ENCODE measurements around the gene UGT1A3.

DNA sequence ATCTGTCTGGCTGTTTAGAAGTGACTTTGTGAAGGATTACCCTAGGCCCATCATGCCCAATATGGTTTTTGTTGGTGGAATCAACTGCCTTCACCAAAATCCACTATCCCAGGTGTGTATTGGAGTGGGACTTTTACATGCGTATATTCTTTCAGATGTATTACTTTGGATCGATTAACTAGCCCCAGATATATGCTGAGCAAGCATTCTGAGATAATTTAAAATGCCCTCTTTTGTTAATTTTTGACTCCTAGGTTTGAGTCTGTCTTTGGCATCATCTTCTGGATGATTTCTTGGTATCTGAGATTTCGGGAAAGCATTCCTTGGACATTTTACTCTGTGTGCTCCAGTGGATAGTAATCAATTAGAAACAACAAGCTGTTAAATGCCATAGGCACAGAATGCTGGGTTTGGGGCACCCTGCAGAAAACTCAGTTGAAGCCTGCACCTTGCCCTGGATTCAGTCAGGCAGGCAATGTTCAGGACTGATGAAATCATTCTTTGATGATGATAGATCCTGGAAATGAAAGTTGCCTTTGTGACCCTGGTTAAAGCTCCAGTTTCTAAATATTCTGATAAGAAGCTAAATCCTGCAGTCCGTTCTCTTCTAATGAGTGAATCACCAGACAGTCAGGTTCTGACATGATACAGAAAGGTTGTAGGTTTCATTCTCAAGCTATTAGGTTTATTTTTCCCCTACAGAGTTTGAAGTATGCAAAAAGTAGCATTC is 32.4 kb downstream of the UGT1A3 start:
- no peak for TF ChIP-seq EZH2 (IDR thresholded peaks at IDR 0.05; ENCODE audit: borderline replicate concordance, insufficient read depth, low read depth, low read length, poor library complexity, severe bottlenecking)
- TF ChIP-seq CTCF (IDR thresholded peaks at IDR 0.05), result no peak

All from B cell (primary cell).